ENCODE data around the gene HPCAL1. TPM values are rescaled to one million over a fixed set of nuclear protein-coding genes. Genes with fewer than 3 reads are reported as not detected.

The HPCAL1 gene
- total RNA-seq, 1 donor from 2014 or later = 12.3 TPM

DNA sequence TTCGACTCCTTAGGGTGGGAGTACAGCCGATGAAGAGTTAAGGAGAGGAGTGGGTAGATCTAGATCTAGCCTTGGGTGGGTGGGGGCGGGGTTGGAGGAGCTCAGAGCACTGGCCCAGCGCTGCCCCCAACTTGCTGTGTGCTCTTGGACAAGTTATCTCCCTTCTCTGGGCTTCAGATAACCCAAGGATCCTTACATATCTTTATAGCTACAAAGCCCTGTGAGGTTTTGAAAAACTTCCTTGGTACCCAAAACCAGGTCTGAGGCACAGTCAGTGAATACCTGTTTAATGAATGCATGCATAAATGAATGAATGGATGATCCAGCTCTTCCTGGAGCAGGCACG is 146.8 kb downstream of the HPCAL1 start:
- H3K27ac Mint-ChIP-seq (ENCODE audit: unreplicated experiment) = no peak overlapping the region
- peak overlapping the region; percentile 88 for H3K9ac ChIP-seq (ENCODE audit: low read length)

GRCh38 chr2:10449838-10450691 is 147.4 kb downstream of the HPCAL1 start:
- H3K9me3 ChIP-seq (ENCODE audit: insufficient read depth, low read depth, low read length) = no peaks in the 10 kb centered on the region
- H3K27ac ChIP-seq (ENCODE audit: low read depth, low read length) = no peak overlapping the region
- no peaks in the 10 kb centered on the region for H3K36me3 ChIP-seq (ENCODE audit: insufficient read depth, low read length)
- Mint-ChIP-seq H3K4me1 (ENCODE audit: low read depth, unreplicated experiment) (peaks cover 2% of the 10 kb centered on the region), H3K36me3 (ENCODE audit: low read depth, unreplicated experiment) (peaks cover 2% of the 10 kb centered on the region), H3K27me3 (ENCODE audit: low read depth, unreplicated experiment) (peaks cover 21% of the 10 kb centered on the region), H3K4me3 (ENCODE audit: unreplicated experiment) (peak overlapping the region; percentile 54), H3K9me3 (ENCODE audit: unreplicated experiment) (no peaks in the 10 kb centered on the region), H3K27ac (ENCODE audit: unreplicated experiment) (peak overlapping the region; percentile 34)
- peaks cover 32% of the 10 kb centered on the region for H3K79me2 ChIP-seq (ENCODE audit: insufficient read depth, low read length)
- TF ChIP-seq EZH2 (IDR thresholded peaks at IDR 0.05; ENCODE audit: insufficient read depth, low read length) = no peak
- TF ChIP-seq, protein P1, sequence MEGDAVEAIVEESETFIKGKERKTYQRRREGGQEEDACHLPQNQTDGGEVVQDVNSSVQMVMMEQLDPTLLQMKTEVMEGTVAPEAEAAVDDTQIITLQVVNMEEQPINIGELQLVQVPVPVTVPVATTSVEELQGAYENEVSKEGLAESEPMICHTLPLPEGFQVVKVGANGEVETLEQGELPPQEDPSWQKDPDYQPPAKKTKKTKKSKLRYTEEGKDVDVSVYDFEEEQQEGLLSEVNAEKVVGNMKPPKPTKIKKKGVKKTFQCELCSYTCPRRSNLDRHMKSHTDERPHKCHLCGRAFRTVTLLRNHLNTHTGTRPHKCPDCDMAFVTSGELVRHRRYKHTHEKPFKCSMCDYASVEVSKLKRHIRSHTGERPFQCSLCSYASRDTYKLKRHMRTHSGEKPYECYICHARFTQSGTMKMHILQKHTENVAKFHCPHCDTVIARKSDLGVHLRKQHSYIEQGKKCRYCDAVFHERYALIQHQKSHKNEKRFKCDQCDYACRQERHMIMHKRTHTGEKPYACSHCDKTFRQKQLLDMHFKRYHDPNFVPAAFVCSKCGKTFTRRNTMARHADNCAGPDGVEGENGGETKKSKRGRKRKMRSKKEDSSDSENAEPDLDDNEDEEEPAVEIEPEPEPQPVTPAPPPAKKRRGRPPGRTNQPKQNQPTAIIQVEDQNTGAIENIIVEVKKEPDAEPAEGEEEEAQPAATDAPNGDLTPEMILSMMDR (IDR thresholded peaks at IDR 0.05; ENCODE audit: insufficient read depth, low read depth, low read length) = no peak
- no peak overlapping the region for H3K4me3 ChIP-seq (ENCODE audit: insufficient read depth, low read depth, low read length)
- no peak for DNase-seq (ENCODE audit: low read depth)
- H3K27me3 ChIP-seq (ENCODE audit: insufficient read depth, low read length) = no peaks in the 10 kb centered on the region
- H3K4me1 ChIP-seq (ENCODE audit: insufficient read depth, low read length) = peaks cover 22% of the 10 kb centered on the region
- no peak overlapping the region for H3K9ac ChIP-seq (ENCODE audit: low read length)
- FAIRE-seq = no peak
- H4K20me1 ChIP-seq (ENCODE audit: insufficient read depth, low read length) = peaks cover 25% of the 10 kb centered on the region
- H3K4me2 ChIP-seq (ENCODE audit: low read length) = peak overlapping the region; percentile 96
- no peak overlapping the region for H2AFZ ChIP-seq (ENCODE audit: low read depth, low read length)

More for the DNA sequence above, 146.8 kb downstream of the HPCAL1 start:
- Histone ChIP-seq H3K27ac (ENCODE audit: low read depth, low read length) (no peak overlapping the region), H3K4me1 (ENCODE audit: insufficient read depth, low read length) (peaks cover 23% of the 10 kb centered on the region), H3K9me3 (ENCODE audit: insufficient read depth, low read depth, low read length) (no peaks in the 10 kb centered on the region), H4K20me1 (ENCODE audit: insufficient read depth, low read length) (peaks cover 31% of the 10 kb centered on the region), H3K27me3 (ENCODE audit: insufficient read depth, low read length) (no peaks in the 10 kb centered on the region), H3K4me2 (ENCODE audit: low read length) (peak overlapping the region; percentile 96), H2AFZ (ENCODE audit: low read depth, low read length) (no peak overlapping the region), H3K4me3 (ENCODE audit: insufficient read depth, low read depth, low read length) (no peak overlapping the region), H3K79me2 (ENCODE audit: insufficient read depth, low read length) (peaks cover 38% of the 10 kb centered on the region), H3K36me3 (ENCODE audit: insufficient read depth, low read length) (peaks cover 4% of the 10 kb centered on the region)
- no peak for TF ChIP-seq EZH2 (IDR thresholded peaks at IDR 0.05; ENCODE audit: insufficient read depth, low read length)
- TF ChIP-seq, protein P1 (IDR thresholded peaks at IDR 0.05; ENCODE audit: insufficient read depth, low read depth, low read length) = no peak
- peak overlapping the region; percentile 77 for H3K4me3 Mint-ChIP-seq (ENCODE audit: unreplicated experiment)
- H3K9me3 Mint-ChIP-seq (ENCODE audit: unreplicated experiment) = no peaks in the 10 kb centered on the region
- DNase-seq (ENCODE audit: low read depth) (no peak), FAIRE-seq (no peak)
- peaks cover 5% of the 10 kb centered on the region for H3K36me3 Mint-ChIP-seq (ENCODE audit: low read depth, unreplicated experiment)
- H3K27me3 Mint-ChIP-seq (ENCODE audit: low read depth, unreplicated experiment) = peaks cover 15% of the 10 kb centered on the region
- peaks cover 2% of the 10 kb centered on the region for H3K4me1 Mint-ChIP-seq (ENCODE audit: low read depth, unreplicated experiment)

DNA sequence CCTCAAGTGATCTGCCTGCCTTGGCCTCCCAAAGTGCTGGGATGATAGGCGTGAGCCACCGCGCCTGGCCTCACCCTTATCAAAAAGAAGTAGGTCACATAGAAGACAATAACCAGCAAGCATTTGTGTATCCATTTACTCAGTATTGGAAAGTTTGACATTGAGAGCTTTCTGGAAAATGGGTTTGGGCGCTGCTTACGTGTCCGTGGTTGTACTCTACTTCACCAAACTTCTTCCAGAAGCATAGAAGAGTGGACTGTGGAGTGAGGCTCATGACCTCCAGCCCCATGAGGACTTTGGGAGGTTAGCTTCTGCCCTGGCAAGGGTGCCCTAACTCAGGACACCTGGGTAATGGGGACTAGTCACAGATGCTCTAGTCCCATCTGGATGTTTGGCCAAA is 149.1 kb downstream of the HPCAL1 start:
- H3K9ac ChIP-seq (ENCODE audit: low read length) = no peak overlapping the region
- H3K4me1 ChIP-seq (ENCODE audit: insufficient read depth, low read length) = peaks cover 12% of the 10 kb centered on the region
- no peaks in the 10 kb centered on the region for H3K9me3 Mint-ChIP-seq (ENCODE audit: unreplicated experiment)
- H3K36me3 Mint-ChIP-seq (ENCODE audit: low read depth, unreplicated experiment) = peaks cover 2% of the 10 kb centered on the region
- H3K4me3 ChIP-seq (ENCODE audit: insufficient read depth, low read depth, low read length) = no peak overlapping the region
- H3K27me3 ChIP-seq (ENCODE audit: insufficient read depth, low read length) = no peaks in the 10 kb centered on the region
- no peak overlapping the region for H3K4me3 Mint-ChIP-seq (ENCODE audit: unreplicated experiment)
- no peaks in the 10 kb centered on the region for H3K9me3 ChIP-seq (ENCODE audit: insufficient read depth, low read depth, low read length)
- H3K27me3 Mint-ChIP-seq (ENCODE audit: low read depth, unreplicated experiment) = peaks cover 37% of the 10 kb centered on the region
- DNase-seq (ENCODE audit: low read depth) (no peak), FAIRE-seq (no peak)
- H3K27ac ChIP-seq (ENCODE audit: low read depth, low read length) = no peak overlapping the region
- H4K20me1 ChIP-seq (ENCODE audit: insufficient read depth, low read length) = peaks cover 8% of the 10 kb centered on the region
- H3K27ac Mint-ChIP-seq (ENCODE audit: unreplicated experiment) = no peak overlapping the region
- TF ChIP-seq EZH2 (IDR thresholded peaks at IDR 0.05; ENCODE audit: insufficient read depth, low read length) = no peak
- TF ChIP-seq, protein P1 (IDR thresholded peaks at IDR 0.05; ENCODE audit: insufficient read depth, low read depth, low read length) = no peak
- no peaks in the 10 kb centered on the region for H3K36me3 ChIP-seq (ENCODE audit: insufficient read depth, low read length)
- no peak overlapping the region for H2AFZ ChIP-seq (ENCODE audit: low read depth, low read length)
- no peaks in the 10 kb centered on the region for H3K4me1 Mint-ChIP-seq (ENCODE audit: low read depth, unreplicated experiment)
- H3K4me2 ChIP-seq (ENCODE audit: low read length) = peak overlapping the region; percentile 13
- peaks cover 14% of the 10 kb centered on the region for H3K79me2 ChIP-seq (ENCODE audit: insufficient read depth, low read length)
